Measurements from ENCODE around the gene ZDHHC18. TPM values are rescaled to one million over a fixed set of nuclear protein-coding genes. Genes with fewer than 3 reads are reported as not detected.
"Not testable (repeated sequence)": the region's sequence is repeated elsewhere in the genome, so short reads cannot be mapped to it uniquely, and the experiment has no call there.

ZDHHC18 gene
- total RNA-seq, 1 donor from 2014 or later = 30.3 TPM

DNA sequence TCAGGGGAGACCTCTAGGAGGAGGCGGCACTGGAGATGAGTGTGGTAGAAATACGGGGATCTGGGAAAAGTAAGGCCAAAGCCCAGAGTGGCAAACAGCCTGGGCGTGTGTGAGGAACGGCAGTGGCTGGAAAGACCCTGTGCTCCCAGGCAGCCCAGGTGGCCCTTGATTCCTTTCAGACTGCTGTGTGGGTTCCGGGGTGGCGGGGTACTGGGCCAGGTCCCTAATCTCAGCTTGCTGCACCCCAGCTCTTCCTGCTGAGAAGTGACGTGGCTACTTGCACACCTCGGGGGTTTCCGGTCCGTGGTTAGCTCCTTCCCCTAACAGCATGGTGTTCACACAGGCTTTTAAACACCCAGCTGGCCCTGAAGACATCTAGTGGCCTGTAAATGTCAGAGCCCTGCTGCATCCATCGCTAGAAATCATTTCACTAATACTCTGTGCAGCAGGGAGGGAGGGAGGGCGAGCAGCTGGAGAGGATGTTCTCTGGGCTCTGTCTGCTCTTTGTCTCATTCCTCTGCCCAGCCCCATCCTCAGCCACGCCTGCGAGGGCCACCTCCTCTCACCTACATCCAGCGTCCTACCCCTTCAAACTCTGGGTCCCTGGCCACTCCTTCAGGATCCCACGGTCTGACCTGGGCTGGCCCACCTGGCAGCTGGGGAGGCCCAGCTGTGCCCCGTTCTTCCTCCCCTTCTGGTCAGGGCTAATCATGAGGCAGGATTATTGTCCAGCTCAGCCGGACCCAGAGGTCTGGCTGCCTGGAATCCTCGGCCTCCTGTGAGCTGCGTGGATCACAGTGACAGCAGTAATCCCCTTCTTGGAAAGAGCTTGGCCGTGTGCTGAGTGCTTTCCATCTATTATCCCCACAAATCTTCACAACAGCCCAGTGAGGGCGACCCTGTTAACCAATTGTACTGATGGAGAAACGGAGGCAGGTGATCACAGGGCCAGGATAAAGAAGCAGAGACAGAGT, 7.2 kb downstream of the ZDHHC18 start:
- ChIA-PET POLR2A (interaction anchor here (0.6 to 3.0 kb wide), 12 partner anchors 10 to 334 kb away, joined by 3 to 40 read pairs (median 4); partner anchors contain the start of gene GPN2), CTCF (interaction anchor here (0.6 to 5.0 kb wide), 15 partner anchors 9 to 235 kb away, joined by 3 to 48 read pairs (median 5); partner anchors contain the start of gene PIGV)
- Mint-ChIP-seq H3K27ac (peak overlapping the region; percentile 93), H3K4me1 (peaks cover 59% of the 10 kb centered on the region), H3K9me3 (no peaks in the 10 kb centered on the region), H3K27me3 (no peaks in the 10 kb centered on the region), H3K4me3 (peak overlapping the region; percentile 53), H3K36me3 (ENCODE audit: low read depth) (peaks cover 55% of the 10 kb centered on the region)
- TF ChIP-seq, protein P1, sequence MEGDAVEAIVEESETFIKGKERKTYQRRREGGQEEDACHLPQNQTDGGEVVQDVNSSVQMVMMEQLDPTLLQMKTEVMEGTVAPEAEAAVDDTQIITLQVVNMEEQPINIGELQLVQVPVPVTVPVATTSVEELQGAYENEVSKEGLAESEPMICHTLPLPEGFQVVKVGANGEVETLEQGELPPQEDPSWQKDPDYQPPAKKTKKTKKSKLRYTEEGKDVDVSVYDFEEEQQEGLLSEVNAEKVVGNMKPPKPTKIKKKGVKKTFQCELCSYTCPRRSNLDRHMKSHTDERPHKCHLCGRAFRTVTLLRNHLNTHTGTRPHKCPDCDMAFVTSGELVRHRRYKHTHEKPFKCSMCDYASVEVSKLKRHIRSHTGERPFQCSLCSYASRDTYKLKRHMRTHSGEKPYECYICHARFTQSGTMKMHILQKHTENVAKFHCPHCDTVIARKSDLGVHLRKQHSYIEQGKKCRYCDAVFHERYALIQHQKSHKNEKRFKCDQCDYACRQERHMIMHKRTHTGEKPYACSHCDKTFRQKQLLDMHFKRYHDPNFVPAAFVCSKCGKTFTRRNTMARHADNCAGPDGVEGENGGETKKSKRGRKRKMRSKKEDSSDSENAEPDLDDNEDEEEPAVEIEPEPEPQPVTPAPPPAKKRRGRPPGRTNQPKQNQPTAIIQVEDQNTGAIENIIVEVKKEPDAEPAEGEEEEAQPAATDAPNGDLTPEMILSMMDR (IDR thresholded peaks at IDR 0.05) = no peak
- peak; percentile 61 for DNase-seq
- ATAC-seq (ENCODE audit: low read depth) = peak; percentile 96
- intact Hi-C loops (cut with micrococcal nuclease) = loop anchor here (1.0 kb wide), 2 partner anchors 13 to 23 kb away; no protein-coding TSS in a partner anchor

DNA sequence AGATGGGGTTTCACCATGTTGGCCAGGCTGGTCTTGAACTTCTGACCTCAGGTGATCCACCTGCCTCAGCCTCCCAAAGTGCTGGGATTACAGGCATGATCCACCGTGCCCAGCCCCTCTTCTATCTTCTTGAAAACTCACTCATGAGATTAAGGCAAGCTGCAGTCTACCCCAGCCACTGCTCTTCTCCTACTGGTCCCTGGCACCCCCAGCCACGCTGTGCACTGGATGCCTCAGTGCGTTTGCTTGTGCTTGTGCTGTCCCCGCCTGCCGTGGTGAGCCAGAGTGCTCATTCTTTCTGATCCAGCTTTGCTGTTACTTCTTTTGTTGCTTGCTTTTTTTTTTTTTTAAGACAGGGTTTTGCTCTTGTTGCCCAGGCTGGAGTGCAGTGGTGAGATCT, 11.2 kb downstream of the ZDHHC18 start:
- intact Hi-C loops (cut with micrococcal nuclease) = loop anchor here (2.0 kb wide), 2 partner anchors 15 to 27 kb away; no protein-coding TSS in a partner anchor
- not testable (repeated sequence) for H3K9me3 Mint-ChIP-seq; H3K4me3 Mint-ChIP-seq; ATAC-seq (ENCODE audit: low read depth); DNase-seq; H3K27me3 Mint-ChIP-seq
- peaks cover 50% of the 10 kb centered on the region for H3K36me3 Mint-ChIP-seq (ENCODE audit: low read depth)
- POLR2A ChIA-PET = interaction anchor here (0.6 to 2.9 kb wide), 3 partner anchors 9 to 28 kb away, joined by 3 to 38 read pairs (median 10); no protein-coding TSS in a partner anchor
- peaks cover 49% of the 10 kb centered on the region for H3K4me1 Mint-ChIP-seq
- CTCF ChIA-PET = interaction anchor here (1.4 to 2.6 kb wide), 2 partner anchors 17 to 28 kb away, joined by 8 to 17 read pairs; no protein-coding TSS in a partner anchor
- H3K27ac Mint-ChIP-seq = peak overlapping the region; percentile 61

DNA sequence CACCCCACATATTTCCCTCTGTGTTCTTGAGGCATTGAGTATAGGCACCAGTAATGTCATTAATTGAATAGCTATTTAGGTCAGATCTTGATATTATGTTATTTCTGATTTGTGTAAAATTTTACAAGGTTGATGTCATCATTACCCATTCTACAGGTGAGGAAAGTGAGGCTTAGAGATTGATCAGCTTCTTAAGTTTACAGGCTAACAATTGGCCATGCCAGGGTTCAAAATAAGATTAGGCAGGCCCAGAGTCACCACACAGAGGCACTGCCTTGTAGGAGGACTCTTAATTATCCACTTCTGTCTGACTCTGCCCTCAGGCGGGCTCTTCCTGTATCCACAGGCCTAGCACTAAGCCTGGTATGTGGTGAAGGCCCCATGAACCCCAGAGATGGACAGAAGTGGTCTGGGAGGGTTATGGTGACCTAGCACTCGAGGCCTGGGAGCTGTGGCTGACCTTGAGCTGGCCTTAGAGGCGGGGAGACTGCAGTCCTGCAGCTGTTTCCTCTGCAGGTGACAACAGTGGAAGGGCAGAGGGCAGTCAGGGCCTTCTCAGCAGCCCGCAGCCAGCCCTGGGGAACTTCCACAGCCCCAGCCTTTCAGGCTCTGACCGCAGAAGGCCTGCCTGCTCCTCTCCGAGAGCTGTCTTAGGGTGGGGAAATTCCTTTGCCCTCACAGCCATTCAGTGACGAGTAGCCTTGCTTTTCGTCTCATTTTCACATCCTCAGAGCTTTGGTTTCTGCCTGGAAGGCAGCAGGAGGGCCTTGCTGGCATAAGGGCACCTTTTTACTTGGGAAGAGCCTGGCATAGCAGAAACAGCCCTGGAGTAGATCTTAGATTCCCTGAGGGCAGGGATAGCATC, 12.2 kb downstream of the ZDHHC18 start:
- peak overlapping the region; percentile 35 for H3K4me3 Mint-ChIP-seq
- no peaks in the 10 kb centered on the region for H3K9me3 Mint-ChIP-seq
- intact Hi-C loops (cut with micrococcal nuclease) = loop anchor here (1.0 to 2.0 kb wide), 4 partner anchors 10 to 26 kb away; no protein-coding TSS in a partner anchor
- peak; percentile 56 for DNase-seq
- POLR2A ChIA-PET = interaction anchor here (0.6 to 2.9 kb wide), 13 partner anchors 10 to 338 kb away, joined by 3 to 38 read pairs (median 3); partner anchors contain the start of genes GPATCH3, GPN2 and PIGV
- CTCF ChIA-PET = interaction anchor here (0.8 to 2.6 kb wide), 5 partner anchors 18 to 50 kb away, joined by 3 to 17 read pairs (median 4); no protein-coding TSS in a partner anchor
- TF ChIP-seq, protein P1 (IDR thresholded peaks at IDR 0.05) = no peak
- H3K36me3 Mint-ChIP-seq (ENCODE audit: low read depth) = peaks cover 45% of the 10 kb centered on the region
- ATAC-seq (ENCODE audit: low read depth) = peak; percentile 97
- H3K27ac Mint-ChIP-seq = peak overlapping the region; percentile 91
- H3K4me1 Mint-ChIP-seq = peaks cover 38% of the 10 kb centered on the region
- no peaks in the 10 kb centered on the region for H3K27me3 Mint-ChIP-seq

DNA sequence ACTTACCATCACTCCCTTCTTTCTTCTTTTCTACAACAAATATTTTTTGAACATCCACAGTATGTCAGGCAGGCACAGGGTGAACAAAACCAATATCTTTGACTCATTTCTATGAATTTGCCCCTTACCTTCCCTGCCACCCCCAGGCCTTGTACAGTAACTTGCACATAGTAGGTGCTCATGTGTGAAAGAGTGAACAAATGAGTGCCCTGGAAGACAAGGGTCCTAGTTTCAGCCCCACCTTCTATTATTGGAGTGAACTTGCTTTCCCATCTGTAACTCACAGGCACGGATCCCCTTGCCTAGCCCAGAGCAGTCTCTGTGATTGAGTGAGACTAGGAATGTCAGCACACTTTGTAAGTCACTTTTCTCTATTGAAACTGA, 12.8 kb downstream of the ZDHHC18 start:
- ATAC-seq (ENCODE audit: low read depth) (peak; percentile 9), DNase-seq (no peak)
- H3K9me3 Mint-ChIP-seq = no peaks in the 10 kb centered on the region
- H3K4me1 Mint-ChIP-seq = peaks cover 32% of the 10 kb centered on the region
- TF ChIP-seq, protein P1 (IDR thresholded peaks at IDR 0.05) = no peak
- intact Hi-C loops (cut with micrococcal nuclease) = loop anchor here (1.0 to 2.0 kb wide), 4 partner anchors 11 to 25 kb away; no protein-coding TSS in a partner anchor
- POLR2A ChIA-PET = interaction anchor here (0.7 to 2.9 kb wide), 12 partner anchors 11 to 339 kb away, joined by 3 to 38 read pairs (median 4); partner anchors contain the start of genes GPATCH3, GPN2 and PIGV
- CTCF ChIA-PET = interaction anchor here (0.8 to 2.6 kb wide), 5 partner anchors 18 to 50 kb away, joined by 3 to 17 read pairs (median 4); no protein-coding TSS in a partner anchor
- H3K36me3 Mint-ChIP-seq (ENCODE audit: low read depth) = peaks cover 44% of the 10 kb centered on the region
- H3K27me3 Mint-ChIP-seq = no peaks in the 10 kb centered on the region
- H3K27ac Mint-ChIP-seq = peak overlapping the region; percentile 91
- peak overlapping the region; percentile 35 for H3K4me3 Mint-ChIP-seq
